22Rv1 (cell line): Measurements from ENCODE around the gene HEATR5B.

Source experiments
- H3K27ac ChIP-seq: fragments of 450-650 bp; 2 replicates; pipeline ENCODE4 v1.5.1; 2017
- ZFX ChIP-seq: fragments of 450-650 bp; IDR thresholded peaks from 2 replicates; pipeline ENCODE4 v1.6.1; 2017; ENCODE audit warnings: antibody characterized with exemption, borderline replicate concordance
- TF ChIP-seq, protein P1 (sequence below): fragments of 450-650 bp; IDR thresholded peaks from 2 replicates; pipeline ENCODE4 v1.5.1; 2017; ENCODE audit warnings: mild to moderate bottlenecking

The HEATR5B gene

DNA sequence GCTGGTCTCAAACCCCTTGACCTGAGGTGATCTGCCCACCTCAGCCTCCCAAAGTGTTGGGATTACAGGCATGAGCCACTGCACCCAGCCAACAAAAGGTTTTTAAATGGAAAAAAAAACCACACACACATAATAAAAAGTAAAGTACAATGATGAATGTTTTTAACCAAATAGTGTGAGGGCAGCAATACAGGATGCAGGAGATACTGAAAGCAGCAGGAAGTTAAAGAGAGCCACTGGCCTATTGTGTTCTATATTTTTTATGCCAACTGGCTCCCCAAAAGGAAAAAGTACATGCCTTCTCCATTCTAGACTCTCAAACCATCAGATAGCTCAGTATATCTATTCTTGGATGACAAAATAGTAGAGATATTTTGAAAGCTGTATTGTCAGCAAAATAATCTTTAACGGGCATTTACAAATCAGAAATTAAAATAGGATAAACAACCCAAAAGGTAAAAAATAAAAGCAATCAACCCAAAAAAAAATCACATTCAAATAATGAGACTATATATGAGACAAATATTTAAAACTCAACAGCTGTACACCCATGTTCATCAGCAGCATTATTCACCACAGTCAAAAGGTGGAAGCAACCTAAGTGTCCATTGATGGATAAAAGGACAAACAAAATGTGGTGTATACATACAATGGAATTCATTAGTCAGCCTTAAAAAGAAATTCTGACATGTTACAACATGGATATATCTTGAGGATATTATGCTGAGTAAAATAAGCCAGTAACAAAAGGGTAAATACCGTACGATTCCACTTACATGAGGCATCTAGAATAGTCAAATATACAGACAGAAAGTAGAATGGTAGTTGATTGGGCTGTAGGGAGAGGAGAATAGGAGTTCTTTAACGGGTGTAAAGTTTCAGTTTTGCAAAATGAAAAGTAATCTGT lies 26.4 kb upstream of the HEATR5B start:
- TF ChIP-seq, protein P1, sequence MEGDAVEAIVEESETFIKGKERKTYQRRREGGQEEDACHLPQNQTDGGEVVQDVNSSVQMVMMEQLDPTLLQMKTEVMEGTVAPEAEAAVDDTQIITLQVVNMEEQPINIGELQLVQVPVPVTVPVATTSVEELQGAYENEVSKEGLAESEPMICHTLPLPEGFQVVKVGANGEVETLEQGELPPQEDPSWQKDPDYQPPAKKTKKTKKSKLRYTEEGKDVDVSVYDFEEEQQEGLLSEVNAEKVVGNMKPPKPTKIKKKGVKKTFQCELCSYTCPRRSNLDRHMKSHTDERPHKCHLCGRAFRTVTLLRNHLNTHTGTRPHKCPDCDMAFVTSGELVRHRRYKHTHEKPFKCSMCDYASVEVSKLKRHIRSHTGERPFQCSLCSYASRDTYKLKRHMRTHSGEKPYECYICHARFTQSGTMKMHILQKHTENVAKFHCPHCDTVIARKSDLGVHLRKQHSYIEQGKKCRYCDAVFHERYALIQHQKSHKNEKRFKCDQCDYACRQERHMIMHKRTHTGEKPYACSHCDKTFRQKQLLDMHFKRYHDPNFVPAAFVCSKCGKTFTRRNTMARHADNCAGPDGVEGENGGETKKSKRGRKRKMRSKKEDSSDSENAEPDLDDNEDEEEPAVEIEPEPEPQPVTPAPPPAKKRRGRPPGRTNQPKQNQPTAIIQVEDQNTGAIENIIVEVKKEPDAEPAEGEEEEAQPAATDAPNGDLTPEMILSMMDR = no peak
- no peak for TF ChIP-seq ZFX

DNA sequence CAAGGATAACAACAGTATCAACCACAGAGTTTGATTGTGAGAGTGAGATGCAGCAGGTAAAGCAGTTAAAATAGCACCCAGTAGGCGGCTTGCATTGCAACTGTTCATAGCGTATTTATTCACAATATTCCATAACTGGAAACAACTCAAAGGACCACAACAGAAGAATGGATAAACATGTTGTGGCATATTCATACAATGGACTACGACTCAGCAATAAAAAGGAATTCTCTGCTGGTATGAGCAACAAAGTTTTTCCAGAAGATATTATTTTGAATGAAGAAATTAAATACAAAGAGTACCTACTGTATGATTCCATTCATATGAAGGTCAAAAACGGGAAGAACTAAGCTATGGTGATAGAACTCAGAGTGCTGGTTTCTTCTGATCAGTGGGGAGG lies 25.4 kb upstream of the HEATR5B start:
- H3K27ac ChIP-seq = no peak overlapping the region
- TF ChIP-seq ZFX = no peak
- TF ChIP-seq, protein P1 = no peak

More for the DNA sequence above, 26.4 kb upstream of the HEATR5B start:
- H3K27ac ChIP-seq = no peak overlapping the region

DNA sequence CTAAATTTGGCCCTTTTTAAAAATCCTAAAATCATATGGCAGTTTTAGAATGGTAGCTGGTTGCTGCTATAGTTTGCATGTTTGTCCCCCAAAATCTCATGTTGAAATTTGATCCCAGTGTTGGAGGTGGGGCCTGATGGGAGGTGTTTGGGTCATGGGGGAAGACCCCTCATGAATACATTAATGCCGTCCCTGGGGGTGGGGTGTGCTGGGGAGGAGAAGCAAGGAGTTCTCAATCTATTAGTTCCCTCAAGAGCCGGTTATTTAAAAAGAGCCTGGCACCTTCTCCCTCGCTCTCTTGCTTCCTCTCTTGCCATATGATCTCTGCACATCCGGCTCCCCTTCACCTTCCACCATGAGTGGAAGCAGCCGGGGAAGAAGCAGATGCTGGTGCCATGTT lies 21.0 kb upstream of the HEATR5B start:
- H3K27ac ChIP-seq = no peak overlapping the region
- TF ChIP-seq ZFX = no peak
- TF ChIP-seq, protein P1 = no peak

DNA sequence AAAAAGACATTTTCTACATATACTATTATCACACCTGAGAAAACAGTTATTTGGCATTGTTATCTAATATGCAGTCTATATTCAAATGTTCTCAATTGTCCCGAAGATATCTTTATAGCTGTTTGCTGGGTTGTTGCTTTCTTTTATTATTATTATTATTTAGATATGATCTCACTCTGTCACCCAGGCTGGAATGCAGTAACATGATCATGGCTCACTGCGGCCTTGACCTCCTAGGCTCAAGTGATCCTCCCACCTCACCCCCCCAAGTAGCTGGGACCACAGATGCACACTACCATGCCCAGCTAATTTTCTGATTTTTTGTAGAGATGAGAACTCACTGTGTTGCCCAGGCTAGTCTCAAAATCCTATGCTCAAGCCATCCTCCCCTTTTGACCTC lies 20.0 kb upstream of the HEATR5B start:
- no peak for TF ChIP-seq ZFX
- TF ChIP-seq, protein P1 = no peak
- no peak overlapping the region for H3K27ac ChIP-seq

DNA sequence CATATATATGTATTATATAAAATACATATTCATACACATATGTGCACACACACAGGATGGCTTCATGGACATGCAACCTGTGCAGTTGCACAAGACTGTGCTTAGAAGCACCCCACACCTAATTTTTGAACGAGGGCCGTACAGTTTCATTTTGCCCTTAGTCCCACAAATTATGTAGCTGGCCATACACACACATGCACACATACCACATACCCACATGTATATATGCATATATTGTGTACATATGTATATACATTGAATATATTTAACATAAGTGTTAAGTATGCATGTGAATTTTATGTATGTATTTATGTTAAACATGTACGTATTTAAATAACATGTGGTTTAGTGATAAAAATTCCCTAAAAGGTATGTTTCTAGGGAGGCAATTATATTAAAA lies 18.4 kb upstream of the HEATR5B start:
- no peak for TF ChIP-seq ZFX
- TF ChIP-seq, protein P1 = no peak
- H3K27ac ChIP-seq = no peak overlapping the region

DNA sequence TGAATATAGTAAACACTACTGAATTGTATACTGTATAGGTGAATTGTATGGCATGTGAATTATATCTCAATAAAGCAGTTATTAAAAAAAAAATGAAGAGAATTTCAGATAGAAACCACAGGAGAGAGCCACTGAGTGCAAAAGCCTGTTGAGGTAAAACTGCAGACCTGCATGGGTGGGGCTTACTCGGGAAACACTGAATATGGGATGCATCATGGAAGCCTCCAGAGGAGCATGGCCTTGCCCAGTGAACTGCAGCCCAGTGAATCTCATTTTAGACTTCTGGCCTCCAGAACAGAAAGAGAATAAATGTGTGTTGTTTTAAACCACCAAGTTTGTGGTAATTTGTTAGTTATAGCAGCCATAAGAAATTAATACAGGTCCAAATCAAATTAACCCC lies 15.9 kb upstream of the HEATR5B start:
- no peak overlapping the region for H3K27ac ChIP-seq
- no peak for TF ChIP-seq ZFX
- TF ChIP-seq, protein P1 = no peak

DNA sequence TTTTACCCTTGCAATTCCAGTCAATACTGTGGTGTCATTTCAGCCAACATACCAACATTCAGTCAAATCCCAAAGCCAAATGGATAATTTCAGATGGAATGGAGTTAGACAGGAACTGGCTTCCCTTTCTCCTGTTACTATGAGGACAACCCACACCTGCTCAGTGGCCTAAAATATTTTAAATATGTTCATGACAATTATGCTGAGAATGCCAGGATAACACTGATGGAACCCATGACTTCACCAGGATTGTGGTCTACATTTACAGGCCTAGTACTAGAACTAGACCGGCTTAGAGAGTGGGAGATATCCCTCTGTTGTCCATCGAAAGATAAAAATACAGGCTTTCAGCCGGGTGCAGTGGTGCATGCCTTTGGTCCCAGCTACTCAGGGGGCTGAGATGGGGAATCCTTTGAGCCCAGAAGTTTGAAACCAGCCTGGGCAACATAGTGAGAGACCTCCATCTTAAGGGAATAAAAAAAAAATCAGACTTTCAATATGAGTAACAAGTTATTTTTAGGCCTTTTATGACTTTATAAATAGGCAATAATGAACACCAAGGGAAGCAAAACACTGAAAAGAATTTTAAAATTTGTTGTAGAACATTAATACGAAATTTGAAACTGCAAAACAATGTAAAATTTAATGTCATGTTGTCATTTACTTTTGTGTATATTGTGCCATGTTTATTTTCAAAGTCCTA lies 14.4 kb upstream of the HEATR5B start:
- no peak for TF ChIP-seq ZFX
- TF ChIP-seq, protein P1 = no peak
- no peak overlapping the region for H3K27ac ChIP-seq
